GM12865 (cell line): ENCODE data around the gene IDH3B.
A peak's percentile ranks its signal among the peaks of the same experiment; 100 is the strongest.

Experiments used
- DNase-seq: peaks from one replicate; pipeline ENCODE4 v3.0.0; 2010; ENCODE audit warnings: low read depth
- H3K4me3 ChIP-seq: 2 replicates; pipeline ENCODE4 v1.5.1; 2011; ENCODE audit warnings: mild to moderate bottlenecking, low read depth, low read length, control low read depth
- CTCF ChIP-seq: IDR thresholded peaks from 2 replicates; pipeline ENCODE4 v1.5.1; 2011; ENCODE audit warnings: low read length, control low read depth, low read depth, inconsistent platforms; ENCODE audit not compliant: insufficient read depth; ENCODE audit errors: missing control alignments

IDH3B gene

GRCh38 chr20:2663887-2664719 lies at the start of gene IDH3B:
Gene IDH3B, minus strand, starts transcription at chr20:2664216. Its CDS starts 28 bp downstream, at chr20:2664188.
- peak within 1 kb of the TSS; percentile 81 for H3K4me3 ChIP-seq
- DNase-seq: peak; percentile 93
- TF ChIP-seq CTCF: no peak

- no peak overlapping the region for H3K4me3 ChIP-seq
- no peak for DNase-seq
- TF ChIP-seq CTCF: peak; percentile 36
Observed at GRCh38 chr20:2713285-2713684, 49.3 kb upstream of the IDH3B start.

- TF ChIP-seq CTCF: no peak
- no peak overlapping the region for H3K4me3 ChIP-seq
Observed at GRCh38 chr20:2709205-2709981, 45.4 kb upstream of the IDH3B start.

GRCh38 chr20:2708665-2709064 lies 44.6 kb upstream of the IDH3B start:
- DNase-seq: no peak
- no peak overlapping the region for H3K4me3 ChIP-seq
- TF ChIP-seq CTCF: no peak

More at GRCh38 chr20:2709205-2709981, 45.4 kb upstream of the IDH3B start:
- no peak for DNase-seq

- H3K4me3 ChIP-seq: no peak overlapping the region
- no peak for DNase-seq
- TF ChIP-seq CTCF: no peak
Observed at GRCh38 chr20:2708073-2708415, 44.0 kb upstream of the IDH3B start.

GRCh38 chr20:2707353-2708072 lies 43.5 kb upstream of the IDH3B start:
- H3K4me3 ChIP-seq: no peak overlapping the region
- no peak for DNase-seq
- TF ChIP-seq CTCF: no peak
